CD4-positive, CD25-positive, alpha-beta regulatory T cell (primary cell): ENCODE measurements around the gene GPR31. TPM values are rescaled to one million over a fixed set of nuclear protein-coding genes. Genes with fewer than 3 reads are reported as not detected.

ENCODE experiments used
- ATAC-seq, 2 donors: fragments of 150-1000 bp; cut with Tn5 transposase; one replicate each; pipeline ENCODE4 v1.10.0; 2021; ENCODE audit warnings: low read depth in 2 of 2, moderate number of reproducible peaks in 2 of 2, moderate library complexity in 1 of 2
- DNase-seq, 3 donors: peaks; one replicate each; pipeline versions ENCODE4 v3.0.0 to v3.0.0-alpha.2; 2012 to 2022; ENCODE audit warnings: mixed read lengths in 1 of 3
- H3K27ac ChIP-seq: one replicate; pipeline ENCODE4 v1.7.0; 2013; ENCODE audit warnings: mild to moderate bottlenecking, low read length; ENCODE audit not compliant: insufficient read depth, poor library complexity, severe bottlenecking
- H3K27me3 ChIP-seq: one replicate; pipeline ENCODE4 v1.7.0; 2013; ENCODE audit warnings: low read length; ENCODE audit not compliant: control insufficient read depth, insufficient read depth
- H3K36me3 ChIP-seq: one replicate; pipeline ENCODE4 v1.7.0; 2013; ENCODE audit warnings: mild to moderate bottlenecking, low read length, moderate library complexity; ENCODE audit not compliant: control insufficient read depth, insufficient read depth
- H3K4me1 ChIP-seq: 2 replicates; pipeline ENCODE4 v1.7.0; 2013; ENCODE audit warnings: mild to moderate bottlenecking, low read length; ENCODE audit not compliant: insufficient read depth, control insufficient read depth, poor library complexity, severe bottlenecking
- H3K4me3 ChIP-seq: one replicate; pipeline ENCODE4 v1.7.0; 2013; ENCODE audit warnings: low read depth, mild to moderate bottlenecking, low read length, moderate library complexity
- H3K9me3 ChIP-seq, 2 experiments: 1 replicate in 1 of 2; 2 replicates in 1 of 2; pipeline ENCODE4 v1.7.0; 2013; ENCODE audit warnings: low read length in 2 of 2, mild to moderate bottlenecking in 1 of 2, moderate library complexity in 1 of 2; ENCODE audit not compliant: control insufficient read depth in 2 of 2
- H3K27ac Mint-ChIP-seq, 3 donors: one replicate each; pipeline ENCODE4 v1.8.0; 2020 to 2022; ENCODE audit warnings: mild to moderate bottlenecking in 3 of 3, mixed read lengths in 3 of 3, moderate library complexity in 2 of 3
- H3K27me3 Mint-ChIP-seq: one replicate; pipeline ENCODE4 v1.8.0; 2022; ENCODE audit warnings: mild to moderate bottlenecking, mixed read lengths
- H3K36me3 Mint-ChIP-seq: one replicate; pipeline ENCODE4 v1.8.0; 2020; ENCODE audit warnings: mixed read lengths
- H3K4me1 Mint-ChIP-seq, 4 donors: one replicate each; pipeline ENCODE4 v1.8.0; 2020 to 2022; ENCODE audit warnings: mixed read lengths in 4 of 4, mild to moderate bottlenecking in 1 of 4
- H3K4me3 Mint-ChIP-seq, 4 donors: one replicate each; pipeline ENCODE4 v1.8.0; 2020 to 2022; ENCODE audit warnings: mild to moderate bottlenecking in 4 of 4, mixed read lengths in 4 of 4, moderate library complexity in 3 of 4
- H3K9me3 Mint-ChIP-seq, 7 donors: one replicate each; pipeline ENCODE4 v1.8.0; 2020 to 2022; ENCODE audit warnings: mixed read lengths in 7 of 7, mild to moderate bottlenecking in 3 of 7, moderate library complexity in 2 of 7
- polyA plus RNA-seq, 4 donors: library from polyadenylated mRNA; unstranded; fragments of 300-500 nt; fragmentation: Illumina TruSeq; gene quantifications; one replicate each; pipeline ENCODE4 v1.2.3, GENCODE V29; 2021
- total RNA-seq: library from RNA; stranded (reverse); gene quantifications from one replicate; pipeline ENCODE4 v1.2.3, GENCODE V29; 2022

GPR31 gene
- total and polyA plus RNA-seq, 5 donors from 2014 or later: not detected

DNA sequence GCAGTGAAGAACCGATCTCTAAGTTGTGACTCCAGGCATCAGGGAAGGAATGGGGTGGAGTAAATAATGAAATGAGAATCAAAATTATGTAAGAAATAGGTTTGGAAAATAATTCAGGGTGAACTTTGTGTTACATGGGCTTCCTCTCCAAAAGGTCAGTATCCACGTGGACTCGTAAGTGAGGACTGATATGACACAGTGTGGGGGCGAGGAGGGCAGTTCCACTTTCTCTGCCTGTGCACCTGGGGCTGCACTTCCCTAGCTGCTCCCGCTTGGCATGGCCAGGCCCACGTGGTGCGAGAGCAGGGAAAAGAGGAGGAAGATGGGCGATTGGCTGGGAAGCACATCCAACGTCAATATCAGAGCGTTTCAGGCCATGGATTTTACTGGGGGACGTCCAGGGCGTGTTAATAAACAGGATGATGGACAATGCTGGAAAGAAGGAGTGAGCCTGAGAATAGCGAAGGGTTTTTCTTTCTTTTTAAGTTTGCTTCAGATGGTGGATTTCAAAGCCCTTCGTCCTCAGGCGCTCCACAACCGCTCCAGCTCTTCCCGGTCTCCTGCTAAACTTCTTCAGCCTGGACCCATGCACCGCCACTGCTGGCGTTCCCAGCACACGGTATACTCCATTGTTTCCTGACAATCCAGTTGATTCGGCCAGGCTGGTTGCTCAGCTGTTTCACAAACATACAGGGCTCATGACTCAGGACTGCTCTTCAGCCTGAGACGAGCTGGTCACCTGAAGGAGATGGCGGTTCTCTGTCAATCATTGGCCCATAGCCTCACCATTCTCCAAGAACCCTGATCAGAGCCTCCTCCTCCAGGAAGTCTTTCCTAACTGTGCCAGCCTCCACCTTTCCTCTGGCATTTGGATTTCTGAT lies 23.1 kb downstream of the GPR31 start:
- no peaks in the 10 kb centered on the region for H3K9me3 Mint-ChIP-seq
- no peaks in the 10 kb centered on the region for H3K9me3 ChIP-seq
- H3K27me3 ChIP-seq: no peaks in the 10 kb centered on the region
- H3K4me3 ChIP-seq: no peak overlapping the region
- no peak overlapping the region for H3K4me3 Mint-ChIP-seq
- H3K27ac ChIP-seq: no peak overlapping the region
- no peaks in the 10 kb centered on the region for H3K27me3 Mint-ChIP-seq
- peaks cover 18% of the 10 kb centered on the region for H3K36me3 Mint-ChIP-seq
- ATAC-seq: no peak
- H3K27ac Mint-ChIP-seq: peak overlapping the region; percentile 15 to 64 (median 48)
- peaks cover 9 to 63% (median 32%) of the 10 kb centered on the region in 4 donors for H3K4me1 Mint-ChIP-seq
- H3K4me1 ChIP-seq: peaks cover 21% of the 10 kb centered on the region
- no peak for DNase-seq
- peaks cover 51% of the 10 kb centered on the region for H3K36me3 ChIP-seq

DNA sequence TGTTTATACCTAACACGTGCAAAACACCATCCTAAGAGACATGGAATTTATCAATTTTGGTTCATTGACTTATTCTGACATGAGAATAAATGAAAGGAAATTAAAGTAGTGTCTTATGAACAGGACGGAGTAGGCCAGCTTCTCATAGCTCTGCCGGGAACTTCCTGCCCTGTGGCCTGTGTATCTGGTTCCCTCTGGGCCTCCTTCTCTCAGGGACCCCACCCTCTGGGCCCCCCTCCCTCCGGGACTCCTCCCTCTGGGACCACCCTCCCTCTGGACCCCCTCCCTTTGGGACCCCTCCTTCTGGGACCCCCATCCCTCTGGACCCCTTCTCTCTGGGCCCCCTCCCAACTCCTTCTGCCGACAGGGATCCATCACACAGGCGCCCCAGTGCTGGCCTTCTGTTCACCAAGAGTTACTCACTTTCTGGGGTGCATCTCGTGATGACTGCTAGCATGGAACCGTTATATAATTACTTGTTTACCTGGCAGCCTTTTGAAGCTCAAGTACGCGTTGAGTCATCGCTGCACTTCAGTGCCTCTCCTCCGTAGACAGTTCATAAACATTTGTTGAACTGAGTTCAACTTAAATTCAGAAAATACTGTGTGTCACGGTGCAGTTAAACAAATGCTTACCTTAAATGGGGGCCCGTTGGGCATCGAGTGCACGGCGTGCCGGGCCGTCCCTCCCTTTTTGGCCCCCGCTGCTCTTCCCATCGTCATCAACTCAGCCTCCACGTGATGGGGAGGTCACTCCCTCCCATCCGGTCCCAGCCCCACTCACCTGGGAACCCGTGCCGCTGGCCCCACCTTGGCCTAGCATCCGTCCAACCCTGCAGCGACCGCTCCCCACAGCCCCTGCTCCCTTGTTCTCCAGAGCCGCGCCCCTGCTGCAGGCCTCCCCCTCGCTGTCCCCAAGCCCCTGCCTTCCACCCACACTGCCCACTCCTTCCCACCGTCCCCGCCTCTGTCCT lies 26.8 kb downstream of the GPR31 start:
- Histone ChIP-seq H3K27ac (peak overlapping the region; percentile 96), H3K9me3 (no peaks in the 10 kb centered on the region), H3K27me3 (no peaks in the 10 kb centered on the region), H3K4me1 (peaks cover 40% of the 10 kb centered on the region), H3K36me3 (peaks cover 43% of the 10 kb centered on the region), H3K4me3 (peak overlapping the region; percentile 60)
- Mint-ChIP-seq H3K4me1 (peaks cover 11 to 63% (median 40%) of the 10 kb centered on the region in 4 donors), H3K27me3 (no peaks in the 10 kb centered on the region), H3K27ac (peak overlapping the region; percentile 85 to 99 (median 87)), H3K4me3 (peak overlapping the region; percentile 62 to 90 (median 76)), H3K9me3 (no peaks in the 10 kb centered on the region), H3K36me3 (peaks cover 22% of the 10 kb centered on the region)
- peak; percentile 86 to 89 for ATAC-seq
- peak; percentile 56 to 67 (median 60) for DNase-seq

DNA sequence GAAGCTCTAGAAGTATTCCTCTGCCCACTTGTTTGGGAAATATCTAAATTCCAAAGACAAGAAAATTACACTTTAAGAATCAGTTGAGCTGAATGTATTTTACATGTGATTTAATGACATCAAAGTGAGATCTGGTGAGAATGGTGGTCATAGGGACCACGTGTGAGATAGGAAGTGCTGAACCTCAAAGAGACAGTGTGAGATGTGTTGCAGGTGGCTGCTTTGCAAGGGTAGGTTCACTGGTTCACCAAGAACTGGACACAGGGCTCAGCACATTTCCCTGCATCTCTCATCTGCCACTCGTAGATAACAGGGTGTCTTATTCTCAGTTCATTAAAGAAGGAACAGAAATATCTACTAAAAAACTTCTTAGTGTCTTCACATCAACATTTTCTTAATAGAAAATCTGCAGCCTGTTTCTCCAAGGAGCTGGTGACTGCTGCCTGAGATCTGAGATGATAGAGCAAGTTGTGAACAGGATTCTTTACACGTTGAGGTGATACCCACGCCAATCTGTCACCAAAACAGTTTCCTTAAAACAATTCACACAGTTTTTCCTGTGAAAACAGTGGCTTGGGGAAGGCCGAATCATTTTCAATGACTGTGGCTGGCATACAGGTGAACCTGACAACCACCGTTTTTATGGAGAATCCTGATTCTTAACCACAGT lies 27.6 kb downstream of the GPR31 start:
- H3K4me3 ChIP-seq: peak overlapping the region; percentile 60
- peak overlapping the region; percentile 0 to 90 (median 76) for H3K4me3 Mint-ChIP-seq

DNA sequence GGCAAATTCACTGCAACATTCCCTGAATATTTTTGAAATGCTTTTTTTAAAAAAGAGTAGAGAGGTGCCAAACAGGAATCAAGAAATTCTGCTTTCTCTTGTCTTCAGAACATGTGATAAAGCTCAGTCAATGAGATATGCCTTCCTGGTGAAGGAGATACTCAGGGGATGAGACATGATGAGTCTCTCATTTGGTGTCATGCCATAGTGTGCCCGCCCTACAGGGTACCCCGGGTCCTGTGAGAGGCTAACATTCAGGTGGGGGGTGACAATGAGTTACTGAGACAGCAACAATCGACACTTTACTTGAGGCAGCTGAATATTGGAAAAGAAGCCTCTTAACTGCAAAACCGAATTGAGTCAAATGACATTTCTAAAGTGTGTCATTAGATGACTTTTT lies 28.2 kb downstream of the GPR31 start:
- no peaks in the 10 kb centered on the region for H3K27me3 ChIP-seq
- H3K27ac ChIP-seq: peak overlapping the region; percentile 96
- Mint-ChIP-seq H3K27me3 (no peaks in the 10 kb centered on the region), H3K4me1 (peaks cover 16 to 70% (median 38%) of the 10 kb centered on the region in 4 donors), H3K9me3 (no peaks in the 10 kb centered on the region), H3K4me3 (peak overlapping the region in 3 of 4 donors; percentile 67 to 90 (median 67)), H3K27ac (peak overlapping the region; percentile 85 to 99 (median 87)), H3K36me3 (peaks cover 16% of the 10 kb centered on the region)
- peak overlapping the region; percentile 60 for H3K4me3 ChIP-seq
- ATAC-seq: no peak
- peaks cover 46% of the 10 kb centered on the region for H3K4me1 ChIP-seq
- H3K36me3 ChIP-seq: peaks cover 34% of the 10 kb centered on the region
- DNase-seq: no peak
- H3K9me3 ChIP-seq: no peaks in the 10 kb centered on the region

More for the DNA sequence above, 27.6 kb downstream of the GPR31 start:
- Histone ChIP-seq H3K36me3 (peaks cover 35% of the 10 kb centered on the region), H3K27me3 (no peaks in the 10 kb centered on the region), H3K4me1 (peaks cover 43% of the 10 kb centered on the region), H3K27ac (peak overlapping the region; percentile 96), H3K9me3 (no peaks in the 10 kb centered on the region)
- peak in 1 of 3 donors; percentile 35 for DNase-seq
- H3K36me3 Mint-ChIP-seq: peaks cover 17% of the 10 kb centered on the region
- peaks cover 11 to 65% (median 38%) of the 10 kb centered on the region in 4 donors for H3K4me1 Mint-ChIP-seq
- ATAC-seq: no peak
- H3K27ac Mint-ChIP-seq: peak overlapping the region; percentile 85 to 99 (median 87)
- no peaks in the 10 kb centered on the region for H3K9me3 Mint-ChIP-seq
- no peaks in the 10 kb centered on the region for H3K27me3 Mint-ChIP-seq

DNA sequence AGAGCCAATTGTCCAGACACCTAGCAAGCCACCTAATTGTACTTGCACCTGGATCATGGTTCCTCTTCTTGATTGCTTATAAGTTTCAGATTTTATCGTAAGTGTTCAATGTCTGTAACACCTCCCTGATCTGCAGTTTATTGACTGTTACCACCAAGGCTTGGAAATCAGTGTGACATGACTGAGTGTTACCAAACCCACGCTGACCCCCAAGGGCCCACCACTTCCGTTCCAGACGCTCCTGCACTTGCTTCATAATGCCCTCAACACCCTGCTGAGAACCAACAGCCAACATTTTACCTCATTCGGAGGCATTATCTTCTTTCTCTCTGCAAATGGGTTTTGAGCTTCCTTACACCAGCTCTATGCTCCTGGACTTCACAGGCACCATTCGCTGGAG lies 28.6 kb downstream of the GPR31 start:
- H3K27ac Mint-ChIP-seq: peak overlapping the region; percentile 85 to 99 (median 87)
- Histone ChIP-seq H3K4me1 (peaks cover 50% of the 10 kb centered on the region), H3K27ac (peak overlapping the region; percentile 96), H3K27me3 (no peaks in the 10 kb centered on the region), H3K4me3 (peak overlapping the region; percentile 4), H3K9me3 (no peaks in the 10 kb centered on the region), H3K36me3 (peaks cover 32% of the 10 kb centered on the region)
- DNase-seq: no peak
- no peaks in the 10 kb centered on the region for H3K9me3 Mint-ChIP-seq
- H3K27me3 Mint-ChIP-seq: no peaks in the 10 kb centered on the region
- H3K4me3 Mint-ChIP-seq: peak overlapping the region in 2 of 4 donors; percentile 64 to 67
- ATAC-seq: no peak
- peaks cover 17 to 71% (median 38%) of the 10 kb centered on the region in 4 donors for H3K4me1 Mint-ChIP-seq
- H3K36me3 Mint-ChIP-seq: peaks cover 13% of the 10 kb centered on the region

DNA sequence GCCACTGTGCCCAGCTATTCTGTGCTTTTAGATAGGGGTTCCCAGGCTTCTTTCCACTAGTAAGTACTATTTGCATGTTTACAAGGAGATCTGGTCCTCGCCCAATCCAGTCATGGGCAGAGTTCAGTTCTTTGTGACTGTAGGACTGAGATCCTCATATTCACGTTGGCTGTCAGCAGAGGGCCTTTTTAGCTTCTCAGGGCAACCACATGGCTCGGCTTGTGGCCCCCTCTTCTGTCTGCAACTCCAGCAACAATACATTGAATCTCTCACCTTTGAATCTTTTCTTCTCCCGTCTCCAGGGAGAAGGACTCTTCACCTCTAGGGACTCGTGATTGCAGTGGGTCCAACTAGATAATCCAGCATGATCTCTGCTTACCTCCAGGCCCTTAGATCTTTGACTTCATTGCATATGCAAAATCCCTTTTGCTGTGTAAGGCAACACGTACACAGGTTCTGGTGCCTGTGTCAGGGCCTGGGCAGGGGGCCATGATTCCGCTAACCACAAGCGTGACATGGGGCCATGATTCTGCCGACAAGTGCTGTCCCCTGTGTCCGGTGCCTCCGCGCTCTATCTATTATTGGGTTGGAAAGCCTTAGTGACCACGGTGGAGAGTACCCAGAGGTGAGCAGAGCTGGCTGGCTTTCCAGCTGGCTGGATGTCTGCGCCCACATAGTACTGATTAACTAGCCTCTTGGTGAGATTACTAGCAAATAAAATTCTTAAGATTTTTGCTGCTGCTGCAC lies 29.8 kb downstream of the GPR31 start:
- peaks cover 59% of the 10 kb centered on the region for H3K4me1 ChIP-seq
- H3K36me3 Mint-ChIP-seq: peaks cover 13% of the 10 kb centered on the region
- H3K27me3 Mint-ChIP-seq: no peaks in the 10 kb centered on the region
- ATAC-seq (no peak), DNase-seq (no peak)
- H3K27ac ChIP-seq: peak overlapping the region; percentile 96
- no peaks in the 10 kb centered on the region for H3K9me3 Mint-ChIP-seq
- no peaks in the 10 kb centered on the region for H3K27me3 ChIP-seq
- H3K4me3 Mint-ChIP-seq: peak overlapping the region in 2 of 4 donors; percentile 3 to 23
- peaks cover 15 to 77% (median 44%) of the 10 kb centered on the region in 4 donors for H3K4me1 Mint-ChIP-seq
- H3K9me3 ChIP-seq: no peaks in the 10 kb centered on the region
- peak overlapping the region; percentile 64 to 91 (median 65) for H3K27ac Mint-ChIP-seq
- no peak overlapping the region for H3K4me3 ChIP-seq
- peaks cover 26% of the 10 kb centered on the region for H3K36me3 ChIP-seq
